IPS DF 19.7 (cell line): ENCODE results near the gene EIPR1.

Experiments used
- DNase-seq: peaks from one replicate; pipeline ENCODE4 v3.0.0-alpha.2; 2013; ENCODE audit warnings: low read depth, low spot score

Gene EIPR1

GRCh38 chr2:3377612-3378432, at the start of gene EIPR1:
EIPR1 (minus strand) TSS chr2:3377818; CDS start chr2:3377689, 129 bp downstream.
- peak; percentile 95 for DNase-seq

- DNase-seq = no peak
Observed at GRCh38 chr2:3427272-3427671, 49.7 kb upstream of the EIPR1 start.

- DNase-seq = no peak
Observed at GRCh38 chr2:3426615-3427014, 49.0 kb upstream of the EIPR1 start.

- DNase-seq = no peak
Observed at GRCh38 chr2:3424171-3424795, 46.7 kb upstream of the EIPR1 start.

GRCh38 chr2:3423492-3424170, 46.0 kb upstream of the EIPR1 start:
- no peak for DNase-seq

GRCh38 chr2:3422161-3422779, 44.7 kb upstream of the EIPR1 start:
- DNase-seq = no peak

- no peak for DNase-seq
Observed at GRCh38 chr2:3421580-3421979, 44.0 kb upstream of the EIPR1 start.

GRCh38 chr2:3420769-3421397, 43.3 kb upstream of the EIPR1 start:
- DNase-seq = no peak

- no peak for DNase-seq
Observed at GRCh38 chr2:3420076-3420768, 42.6 kb upstream of the EIPR1 start.

GRCh38 chr2:3418766-3419404, 41.3 kb upstream of the EIPR1 start:
- no peak for DNase-seq

- no peak for DNase-seq
Observed at GRCh38 chr2:3414133-3414860, 36.7 kb upstream of the EIPR1 start.

GRCh38 chr2:3413697-3414096, 36.1 kb upstream of the EIPR1 start:
- DNase-seq = no peak

- DNase-seq = no peak
Observed at GRCh38 chr2:3411103-3411502, 33.5 kb upstream of the EIPR1 start.

- no peak for DNase-seq
Observed at GRCh38 chr2:3409627-3410170, 32.1 kb upstream of the EIPR1 start.

GRCh38 chr2:3408781-3409180, 31.2 kb upstream of the EIPR1 start:
- no peak for DNase-seq

GRCh38 chr2:3406501-3406900, 28.9 kb upstream of the EIPR1 start:
- DNase-seq = no peak

GRCh38 chr2:3405876-3406275, 28.3 kb upstream of the EIPR1 start:
- no peak for DNase-seq

GRCh38 chr2:3405307-3405706, 27.7 kb upstream of the EIPR1 start:
- no peak for DNase-seq

GRCh38 chr2:3404349-3404894, 26.8 kb upstream of the EIPR1 start:
- DNase-seq = no peak
